Measurements from ENCODE around the gene TNFAIP2. TPM values are rescaled to one million over a fixed set of nuclear protein-coding genes. Genes with fewer than 3 reads are reported as not detected.

The TNFAIP2 gene
- total and polyA plus RNA-seq, 3 donors from 2014 or later, result 44.9 to 92.8 (median 51.8) TPM

DNA sequence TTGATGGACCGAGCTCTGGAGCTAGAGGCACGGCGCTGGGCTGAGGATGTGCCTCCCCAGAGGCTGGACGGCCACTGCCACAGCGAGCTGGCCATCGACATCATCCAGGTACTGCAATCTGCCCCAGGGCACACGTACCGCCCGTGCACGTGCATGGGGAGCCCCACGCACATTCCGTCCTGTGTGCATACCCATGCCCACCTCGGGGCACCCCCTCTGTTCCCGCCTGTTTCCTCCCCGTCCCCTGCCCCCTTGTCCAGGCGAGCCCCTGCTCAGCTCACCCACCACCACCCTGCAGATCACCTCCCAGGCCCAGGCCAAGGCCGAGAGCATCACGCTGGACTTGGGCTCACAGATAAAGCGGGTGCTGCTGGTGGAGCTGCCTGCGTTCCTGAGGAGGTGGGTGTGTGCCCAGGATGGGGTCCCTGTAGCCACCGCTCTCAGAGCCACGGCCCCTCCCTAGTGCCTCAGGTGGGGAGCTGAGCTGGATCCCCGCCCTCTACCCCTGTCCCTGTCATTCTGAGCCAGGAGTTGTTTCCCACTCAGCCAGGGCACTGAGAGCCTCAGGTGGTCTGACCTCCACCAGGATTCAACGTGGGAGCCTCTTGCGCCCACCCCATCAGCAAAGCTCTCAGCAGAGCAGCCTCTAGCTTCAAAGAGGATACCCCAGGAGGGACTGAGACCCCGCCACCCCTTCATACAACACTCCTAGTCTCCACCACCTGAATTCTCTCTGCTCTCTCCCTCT lies 6.9 kb downstream of the TNFAIP2 start:
- TF ChIP-seq POLR2A (IDR thresholded peaks at IDR 0.05), result no peak
- TF ChIP-seq, protein P1, sequence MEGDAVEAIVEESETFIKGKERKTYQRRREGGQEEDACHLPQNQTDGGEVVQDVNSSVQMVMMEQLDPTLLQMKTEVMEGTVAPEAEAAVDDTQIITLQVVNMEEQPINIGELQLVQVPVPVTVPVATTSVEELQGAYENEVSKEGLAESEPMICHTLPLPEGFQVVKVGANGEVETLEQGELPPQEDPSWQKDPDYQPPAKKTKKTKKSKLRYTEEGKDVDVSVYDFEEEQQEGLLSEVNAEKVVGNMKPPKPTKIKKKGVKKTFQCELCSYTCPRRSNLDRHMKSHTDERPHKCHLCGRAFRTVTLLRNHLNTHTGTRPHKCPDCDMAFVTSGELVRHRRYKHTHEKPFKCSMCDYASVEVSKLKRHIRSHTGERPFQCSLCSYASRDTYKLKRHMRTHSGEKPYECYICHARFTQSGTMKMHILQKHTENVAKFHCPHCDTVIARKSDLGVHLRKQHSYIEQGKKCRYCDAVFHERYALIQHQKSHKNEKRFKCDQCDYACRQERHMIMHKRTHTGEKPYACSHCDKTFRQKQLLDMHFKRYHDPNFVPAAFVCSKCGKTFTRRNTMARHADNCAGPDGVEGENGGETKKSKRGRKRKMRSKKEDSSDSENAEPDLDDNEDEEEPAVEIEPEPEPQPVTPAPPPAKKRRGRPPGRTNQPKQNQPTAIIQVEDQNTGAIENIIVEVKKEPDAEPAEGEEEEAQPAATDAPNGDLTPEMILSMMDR (IDR thresholded peaks at IDR 0.05), result no peak
- WGBS, 2 donors, result 78 to 93% methylated on average over 5 to 26 of the region's 26 CpGs
- peaks cover 33% of the 10 kb centered on the region for H3K4me1 ChIP-seq
- H3K9me3 ChIP-seq, result no peaks in the 10 kb centered on the region
- H3K36me3 ChIP-seq (ENCODE audit: low read depth, missing control alignments), result no peaks in the 10 kb centered on the region
- H3K27ac ChIP-seq, result no peak overlapping the region
- H3K27me3 ChIP-seq, result no peaks in the 10 kb centered on the region
- H3K4me3 ChIP-seq, result no peak overlapping the region
- intact Hi-C loops (cut with DNase I; ENCODE audit: low total_unique reads), result no loop called here
- no peak for DNase-seq

DNA sequence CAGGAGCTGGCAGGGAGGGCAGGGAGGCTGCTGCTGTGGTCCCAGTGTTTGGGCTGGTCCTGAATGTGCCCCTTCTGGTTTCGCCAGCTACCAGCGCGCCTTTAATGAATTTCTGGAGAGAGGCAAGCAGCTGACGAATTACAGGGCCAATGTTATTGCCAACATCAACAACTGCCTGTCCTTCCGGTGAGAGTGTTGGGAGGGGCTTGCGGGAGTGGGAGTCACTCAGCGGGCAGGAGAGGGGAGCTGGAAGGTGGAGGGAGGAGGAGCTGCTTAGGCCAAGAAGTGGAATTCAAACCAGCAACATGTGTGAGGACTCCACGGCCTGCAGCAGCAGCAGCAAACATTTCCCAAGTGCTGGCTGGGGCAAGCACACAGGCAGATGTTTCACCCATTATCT lies 7.7 kb downstream of the TNFAIP2 start:
- no peaks in the 10 kb centered on the region for H3K36me3 ChIP-seq (ENCODE audit: low read depth, missing control alignments)
- no peak overlapping the region for H3K27ac ChIP-seq
- intact Hi-C loops (cut with DNase I; ENCODE audit: low total_unique reads), result no loop called here
- 16 to 45% methylated on average over 8 of the region's 8 CpGs for WGBS, 2 donors
- no peaks in the 10 kb centered on the region for H3K27me3 ChIP-seq
- peaks cover 33% of the 10 kb centered on the region for H3K4me1 ChIP-seq
- H3K9me3 ChIP-seq, result no peaks in the 10 kb centered on the region
- DNase-seq, result peak; percentile 64
- TF ChIP-seq, protein P1 (IDR thresholded peaks at IDR 0.05), result no peak
- TF ChIP-seq POLR2A (IDR thresholded peaks at IDR 0.05), result no peak
- no peak overlapping the region for H3K4me3 ChIP-seq

DNA sequence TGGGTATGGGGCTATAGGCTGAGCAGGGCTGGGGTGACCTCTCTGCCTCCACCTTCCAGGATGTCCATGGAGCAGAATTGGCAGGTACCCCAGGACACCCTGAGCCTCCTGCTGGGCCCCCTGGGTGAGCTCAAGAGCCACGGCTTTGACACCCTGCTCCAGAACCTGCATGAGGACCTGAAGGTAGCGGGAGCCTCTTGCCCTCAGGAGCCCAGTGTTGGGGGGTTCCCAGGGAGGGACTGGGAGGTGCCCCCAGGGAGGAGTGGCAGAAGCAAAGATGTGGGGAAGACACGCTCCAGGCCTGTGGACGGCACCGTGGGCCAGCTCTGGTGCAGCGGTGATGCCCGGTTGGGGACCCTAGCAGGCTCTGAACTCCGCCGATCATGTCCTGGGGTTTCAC lies 8.3 kb downstream of the TNFAIP2 start:
- Histone ChIP-seq H3K4me3 (no peak overlapping the region), H3K36me3 (ENCODE audit: low read depth, missing control alignments) (no peaks in the 10 kb centered on the region), H3K9me3 (no peaks in the 10 kb centered on the region), H3K27ac (no peak overlapping the region), H3K27me3 (no peaks in the 10 kb centered on the region), H3K4me1 (peaks cover 28% of the 10 kb centered on the region)
- 50 to 70% methylated on average over 1 to 9 of the region's 9 CpGs for WGBS, 2 donors
- TF ChIP-seq, protein P1 (IDR thresholded peaks at IDR 0.05), result no peak
- TF ChIP-seq POLR2A (IDR thresholded peaks at IDR 0.05), result no peak
- intact Hi-C loops (cut with DNase I; ENCODE audit: low total_unique reads), result no loop called here
- DNase-seq, result no peak

- Histone ChIP-seq H3K4me3 (no peak overlapping the region), H3K36me3 (ENCODE audit: low read depth, missing control alignments) (no peaks in the 10 kb centered on the region), H3K9me3 (no peaks in the 10 kb centered on the region), H3K27ac (peak overlapping the region in 1 of 2 donors; percentile 15), H3K4me1 (peaks cover 26% of the 10 kb centered on the region), H3K27me3 (no peaks in the 10 kb centered on the region)
- no peak for DNase-seq
- TF ChIP-seq POLR2A (IDR thresholded peaks at IDR 0.05), result no peak
- TF ChIP-seq, protein P1 (IDR thresholded peaks at IDR 0.05), result no peak
- WGBS, 2 donors, result 64 to 69% methylated on average over 31 to 36 of the region's 39 CpGs
- intact Hi-C loops (cut with DNase I; ENCODE audit: low total_unique reads), result no loop called here
Observed at GRCh38 chr14:103132381-103133209, 9.3 kb downstream of the TNFAIP2 start.

Measured in testis (tissue), 3 donors.